OCI-LY1 (cell line): ENCODE measurements around the gene PIAS1.

Experiments used
- CTCF ChIP-seq: fragments of 200-600 bp; sonication (generic), shearing (Covaris generic); IDR thresholded peaks from 2 replicates; pipeline ENCODE4 v1.5.1; 2017; ENCODE audit warnings: mild to moderate bottlenecking, antibody characterized with exemption, low read length, moderate library complexity, mixed read lengths
- EZH2 ChIP-seq: fragments of 200-600 bp; sonication (generic), shearing (Covaris generic); IDR thresholded peaks from 2 replicates; pipeline ENCODE4 v1.8.0; 2017; ENCODE audit warnings: borderline replicate concordance, mixed run types, mild to moderate bottlenecking, antibody characterized with exemption, low read length, moderate library complexity, mixed read lengths

DNA sequence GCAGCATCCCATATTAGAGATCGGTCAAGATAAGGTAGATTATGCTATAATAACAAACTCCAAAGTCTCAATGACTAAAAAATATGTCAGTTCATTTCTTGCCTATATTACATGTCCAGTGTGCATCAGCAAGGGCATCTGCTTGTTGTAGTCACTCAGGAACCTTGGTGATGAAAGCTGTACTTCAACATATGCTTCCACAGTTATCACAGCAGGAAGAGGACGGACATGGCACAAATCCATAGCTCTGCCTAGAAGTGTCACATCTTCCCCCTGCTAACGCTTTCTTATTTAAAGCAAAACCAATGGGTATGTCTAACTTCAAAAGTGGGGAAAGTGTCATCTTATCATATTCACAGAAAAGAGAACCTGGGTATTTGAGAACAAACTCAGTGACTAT is 20.0 kb upstream of the PIAS1 start:
- TF ChIP-seq CTCF (no peak), EZH2 (no peak)
